ENCODE data around the gene KCNH5. TPM values are rescaled to one million over a fixed set of nuclear protein-coding genes. Genes with fewer than 3 reads are reported as not detected.

KCNH5 gene
- total RNA-seq, 4 donors from 2014 or later, result not detected

DNA sequence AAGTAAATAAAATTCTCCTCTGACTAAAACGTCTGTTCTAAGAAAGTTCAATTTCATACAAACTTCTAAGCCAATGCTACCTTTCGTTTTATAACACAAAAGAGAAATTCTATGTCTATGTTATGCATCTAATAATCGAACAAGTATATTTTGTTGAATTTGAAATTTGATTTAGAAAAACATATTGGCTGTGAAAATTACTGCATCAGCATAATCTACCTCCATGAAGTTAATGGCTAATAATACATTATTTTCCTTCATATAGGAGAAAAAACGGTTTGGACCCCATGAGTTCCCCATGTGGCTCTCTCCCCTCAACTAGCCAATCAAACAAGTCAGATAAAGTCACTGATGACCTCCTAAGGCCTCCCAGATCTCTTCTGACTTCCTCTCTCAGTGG is 106.5 kb downstream of the KCNH5 start:
- no peak for TF ChIP-seq CTCF (IDR thresholded peaks at IDR 0.05; ENCODE audit: low read depth)

- no peak for TF ChIP-seq CTCF (IDR thresholded peaks at IDR 0.05; ENCODE audit: low read depth)
These were observed 110.8 kb downstream of the KCNH5 start for GRCh38 chr14:62934439-62934838.

- TF ChIP-seq CTCF (IDR thresholded peaks at IDR 0.05; ENCODE audit: low read depth), result no peak
These were observed 123.8 kb downstream of the KCNH5 start for GRCh38 chr14:62921466-62921865.

DNA sequence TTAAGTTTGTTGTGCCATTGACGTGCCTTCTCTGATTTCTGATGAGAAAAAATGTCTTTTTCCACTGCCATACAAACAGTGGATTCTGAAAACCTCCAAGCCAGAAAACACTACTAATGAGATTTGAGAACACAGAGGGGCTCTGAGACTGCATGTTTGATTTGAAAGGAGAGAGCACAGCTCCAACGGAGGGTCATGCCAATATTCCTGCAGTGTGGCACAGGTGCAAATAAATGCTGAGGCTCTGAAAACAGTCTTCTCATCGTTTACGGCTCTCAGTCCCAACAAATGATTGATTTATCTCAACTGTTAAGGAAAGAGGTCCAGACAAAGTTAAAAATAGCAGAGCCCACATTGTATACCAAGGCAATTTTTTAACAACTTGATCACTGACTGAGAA is 128.7 kb downstream of the KCNH5 start:
- TF ChIP-seq CTCF (IDR thresholded peaks at IDR 0.05; ENCODE audit: low read depth), result no peak

GRCh38 chr14:62914873-62915272 is 130.4 kb downstream of the KCNH5 start:
- no peak for TF ChIP-seq CTCF (IDR thresholded peaks at IDR 0.05; ENCODE audit: low read depth)

GRCh38 chr14:62914025-62914424 is 131.2 kb downstream of the KCNH5 start:
- no peak for TF ChIP-seq CTCF (IDR thresholded peaks at IDR 0.05; ENCODE audit: low read depth)

- TF ChIP-seq CTCF (IDR thresholded peaks at IDR 0.05; ENCODE audit: low read depth), result no peak
These were observed 136.8 kb downstream of the KCNH5 start for GRCh38 chr14:62908506-62908905.

All from subcutaneous adipose tissue (tissue), 4 donors.